Mucosa of descending colon (tissue), 3 donors: ENCODE results near the gene FAM171A1. TPM values are rescaled to one million over a fixed set of nuclear protein-coding genes. Genes with fewer than 3 reads are reported as not detected.
"Not testable (repeated sequence)": the region's sequence is repeated elsewhere in the genome, so short reads cannot be mapped to it uniquely, and the experiment has no call there.

Experiments
- ATAC-seq: fragments of 200-7000 bp; cut with Tn5 transposase; one replicate; pipeline ENCODE4 v1.9.1; 2020; ENCODE audit warnings: mild to moderate bottlenecking, moderate library complexity
- DNase-seq, 3 donors: peaks; one replicate each; pipeline ENCODE4 v3.0.0-alpha.2; 2020
- H3K36me3 ChIP-seq: fragments of 200-600 bp; one replicate; pipeline ENCODE4 v1.8.0; 2021; ENCODE audit warnings: low read depth, mild to moderate bottlenecking
- H3K4me1 ChIP-seq: fragments of 200-600 bp; one replicate; pipeline ENCODE4 v1.8.0; 2021; ENCODE audit warnings: low read depth, mild to moderate bottlenecking
- H3K4me3 ChIP-seq: fragments of 200-600 bp; one replicate; pipeline ENCODE4 v1.8.0; 2021; ENCODE audit warnings: mild to moderate bottlenecking
- H3K9me3 ChIP-seq: fragments of 200-600 bp; one replicate; pipeline ENCODE4 v1.8.0; 2021; ENCODE audit warnings: mild to moderate bottlenecking
- intact Hi-C, 2 donors: fragments of 100-400 bp; cut with DNase I in 1 of 2; cut with micrococcal nuclease in 1 of 2; formaldehyde crosslinking; loops; one replicate each; pipeline versions ENCODE4 v1.11.0 to v1.11.1; 2022; cut with DNase I, micrococcal nuclease
- total RNA-seq, 3 donors: library from RNA; stranded (reverse); fragmentation: NEBNext Ultra II Directional in 2 of 3; extraction: Animal tissue kit (Norgen Biotek cat#: 25700) in 2 of 3; gene quantifications; one replicate each; pipeline versions ENCODE4 v1.2.1 to v1.2.4, GENCODE V29; 2021 to 2023
- TF ChIP-seq, protein P1 (sequence below): fragments of 200-600 bp; IDR thresholded peaks from one replicate; pipeline ENCODE4 v1.8.0; 2022; ENCODE audit warnings: antibody characterized with exemption, mild to moderate bottlenecking
- donor health status: DM: no; HTN: no; CAD: no; lungs with moderate emphysema.
- donor health status: DM: no; HTN: no; CAD: no.
- donor health status: DM: no; HTN: yes; CAD: no.

FAM171A1 gene
- total RNA-seq, 3 donors from 2014 or later, result 33.7 to 60.7 (median 50.4) TPM

DNA sequence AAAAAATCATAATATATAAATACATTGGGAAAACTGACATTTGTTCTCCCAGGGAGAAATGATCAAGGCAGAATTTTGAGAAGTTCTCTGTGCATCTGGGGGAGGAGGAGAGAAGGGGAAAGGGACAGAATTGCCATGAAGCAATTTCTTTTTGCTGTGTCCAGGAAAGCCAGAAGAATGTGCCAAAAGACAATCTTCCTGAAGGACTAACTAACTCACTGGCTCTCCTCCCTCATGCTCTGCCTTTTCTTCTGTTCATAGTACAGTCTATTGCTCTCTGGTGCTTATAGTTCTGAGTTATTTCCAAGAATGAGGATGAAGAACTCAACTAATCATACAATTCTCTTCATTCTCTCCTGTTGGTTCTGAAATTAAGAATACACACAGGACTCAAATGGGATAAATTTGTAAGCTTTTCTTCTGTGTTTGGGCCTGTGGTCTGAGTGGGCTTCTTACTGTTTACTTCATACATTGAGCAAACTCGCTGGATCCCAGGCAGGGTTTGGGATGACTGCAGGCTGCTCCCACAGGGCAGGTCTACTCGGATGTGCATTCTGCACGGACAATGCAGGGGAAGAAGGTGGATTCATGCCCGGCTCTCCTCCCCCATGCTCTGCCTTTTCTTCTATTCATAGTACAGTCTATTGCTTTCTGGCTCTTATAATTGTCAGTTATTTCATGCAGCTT, 22.2 kb upstream of the FAM171A1 start:
- no peaks in the 10 kb centered on the region for H3K9me3 ChIP-seq
- intact Hi-C loops, result no loop called here
- H3K36me3 ChIP-seq, result no peaks in the 10 kb centered on the region
- TF ChIP-seq, protein P1, sequence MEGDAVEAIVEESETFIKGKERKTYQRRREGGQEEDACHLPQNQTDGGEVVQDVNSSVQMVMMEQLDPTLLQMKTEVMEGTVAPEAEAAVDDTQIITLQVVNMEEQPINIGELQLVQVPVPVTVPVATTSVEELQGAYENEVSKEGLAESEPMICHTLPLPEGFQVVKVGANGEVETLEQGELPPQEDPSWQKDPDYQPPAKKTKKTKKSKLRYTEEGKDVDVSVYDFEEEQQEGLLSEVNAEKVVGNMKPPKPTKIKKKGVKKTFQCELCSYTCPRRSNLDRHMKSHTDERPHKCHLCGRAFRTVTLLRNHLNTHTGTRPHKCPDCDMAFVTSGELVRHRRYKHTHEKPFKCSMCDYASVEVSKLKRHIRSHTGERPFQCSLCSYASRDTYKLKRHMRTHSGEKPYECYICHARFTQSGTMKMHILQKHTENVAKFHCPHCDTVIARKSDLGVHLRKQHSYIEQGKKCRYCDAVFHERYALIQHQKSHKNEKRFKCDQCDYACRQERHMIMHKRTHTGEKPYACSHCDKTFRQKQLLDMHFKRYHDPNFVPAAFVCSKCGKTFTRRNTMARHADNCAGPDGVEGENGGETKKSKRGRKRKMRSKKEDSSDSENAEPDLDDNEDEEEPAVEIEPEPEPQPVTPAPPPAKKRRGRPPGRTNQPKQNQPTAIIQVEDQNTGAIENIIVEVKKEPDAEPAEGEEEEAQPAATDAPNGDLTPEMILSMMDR, result no peak
- peaks cover 6% of the 10 kb centered on the region for H3K4me1 ChIP-seq
- DNase-seq, result no peak
- ATAC-seq, result no peak
- H3K4me3 ChIP-seq, result no peak overlapping the region

DNA sequence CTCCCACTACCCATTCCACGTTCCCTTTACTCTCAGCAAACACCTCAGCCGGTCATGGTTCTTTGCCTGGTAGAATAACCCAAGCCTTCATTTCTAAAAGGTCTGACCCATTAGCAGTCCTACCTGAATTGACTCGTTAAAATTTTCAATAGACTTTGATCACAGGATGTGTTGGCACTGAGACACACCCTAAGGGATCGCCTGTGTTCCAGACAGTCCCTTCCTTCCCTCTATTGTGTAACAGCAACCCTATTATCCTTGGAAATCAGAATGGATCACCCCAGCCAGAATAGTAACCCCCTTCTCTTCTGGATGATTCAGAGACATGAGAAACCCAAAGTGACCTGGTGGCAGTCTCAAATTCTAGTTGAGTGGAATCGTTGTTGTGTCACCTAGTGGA, 20.4 kb upstream of the FAM171A1 start:
- Histone ChIP-seq H3K4me3 (no peak overlapping the region), H3K9me3 (no peaks in the 10 kb centered on the region), H3K36me3 (no peaks in the 10 kb centered on the region), H3K4me1 (peaks cover 6% of the 10 kb centered on the region)
- DNase-seq, result no peak
- peak; percentile 80 for ATAC-seq
- intact Hi-C loops, result no loop called here
- TF ChIP-seq, protein P1, result no peak

DNA sequence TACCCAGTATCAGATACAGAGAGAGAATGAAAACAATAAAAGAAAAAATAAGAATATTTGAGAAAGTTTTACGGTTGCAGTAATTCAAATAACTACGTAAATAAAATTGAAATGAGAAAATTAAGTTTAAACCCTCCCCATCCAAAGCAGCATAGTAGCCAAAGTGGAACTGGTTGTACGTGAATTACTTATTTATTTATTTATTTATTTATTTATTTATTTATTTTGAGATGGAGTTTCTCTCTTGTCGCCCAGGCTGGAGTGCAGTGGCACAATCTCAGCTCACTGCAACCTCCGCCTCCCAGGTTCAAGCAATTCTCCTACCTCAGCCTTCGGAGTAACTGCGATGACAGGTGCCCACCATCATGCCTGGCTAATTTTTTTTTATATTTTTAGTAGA, 17.1 kb upstream of the FAM171A1 start:
- peaks cover 12% of the 10 kb centered on the region for H3K4me1 ChIP-seq
- ATAC-seq, DNase-seq, H3K4me3 ChIP-seq, intact Hi-C loops, H3K36me3 ChIP-seq, H3K9me3 ChIP-seq: not testable (repeated sequence)

DNA sequence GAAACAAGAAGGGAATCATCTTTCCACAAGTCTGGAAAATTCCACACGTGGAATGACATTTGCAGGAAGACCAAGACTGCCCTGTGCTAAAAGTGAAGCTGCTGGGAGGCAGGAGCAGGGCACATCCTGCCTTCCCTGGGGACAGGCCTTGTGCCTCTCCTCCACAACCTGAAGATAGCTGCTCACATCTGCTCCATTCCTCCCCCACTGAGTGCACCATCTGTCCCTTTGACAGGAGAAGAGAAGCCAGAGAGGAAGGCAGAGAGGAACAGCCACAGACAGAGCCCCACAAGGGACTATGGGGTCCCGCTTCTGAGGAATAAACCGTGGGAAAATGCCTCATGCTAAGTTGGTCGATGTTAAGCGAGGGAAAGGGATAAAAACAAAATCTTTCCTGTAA, 15.9 kb upstream of the FAM171A1 start:
- ATAC-seq (no peak), DNase-seq (no peak)

DNA sequence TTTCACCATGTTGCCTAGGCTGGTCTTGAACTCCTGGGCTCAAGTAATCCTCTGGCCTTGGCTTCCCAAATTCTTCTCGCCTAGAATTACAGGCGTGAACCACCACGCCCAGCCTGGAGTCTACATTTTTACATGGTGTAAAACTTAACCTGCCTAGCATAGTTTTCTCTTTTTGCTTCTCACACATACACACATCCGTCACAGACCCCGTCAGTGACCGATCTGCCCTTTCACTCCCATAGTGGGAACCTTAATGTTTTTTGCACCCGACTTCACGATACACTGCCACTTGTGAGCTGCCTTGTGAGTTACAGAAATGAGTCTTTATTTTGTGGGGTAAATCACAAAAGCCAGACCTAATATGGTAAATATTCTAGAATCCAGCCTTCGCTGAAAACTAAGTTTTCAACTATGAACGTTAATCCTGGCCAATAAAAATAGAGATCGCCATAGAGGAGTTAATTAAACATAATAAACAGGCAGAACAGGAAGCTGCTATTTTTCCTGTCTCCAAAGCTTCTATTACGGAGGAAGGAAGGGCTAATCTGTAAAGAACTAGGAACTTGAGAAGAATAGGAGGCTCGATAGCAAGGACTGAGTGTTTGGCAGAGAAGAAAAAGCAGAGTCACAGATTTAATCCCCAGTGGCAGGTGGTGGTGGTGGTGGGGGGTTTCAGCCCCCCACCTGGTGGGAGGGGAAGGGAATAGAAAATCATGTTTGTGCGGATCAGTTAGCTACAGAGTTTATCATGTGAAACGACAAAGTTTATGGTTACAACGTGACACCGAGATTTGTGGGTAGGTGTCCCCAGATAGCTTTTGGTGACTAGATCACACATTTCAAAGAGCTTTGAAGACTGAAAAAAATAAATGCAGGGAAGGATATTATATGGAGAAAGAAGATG, 14.7 kb upstream of the FAM171A1 start:
- TF ChIP-seq, protein P1, result no peak
- intact Hi-C loops, result no loop called here
- no peaks in the 10 kb centered on the region for H3K36me3 ChIP-seq
- ATAC-seq (peak; percentile 28), DNase-seq (no peak)
- no peaks in the 10 kb centered on the region for H3K9me3 ChIP-seq
- H3K4me3 ChIP-seq, result no peak overlapping the region
- H3K4me1 ChIP-seq, result peaks cover 7% of the 10 kb centered on the region

More for the DNA sequence above, 15.9 kb upstream of the FAM171A1 start:
- intact Hi-C loops, result no loop called here
- TF ChIP-seq, protein P1, result no peak
- Histone ChIP-seq H3K4me1 (peaks cover 12% of the 10 kb centered on the region), H3K9me3 (no peaks in the 10 kb centered on the region), H3K4me3 (no peak overlapping the region), H3K36me3 (no peaks in the 10 kb centered on the region)

DNA sequence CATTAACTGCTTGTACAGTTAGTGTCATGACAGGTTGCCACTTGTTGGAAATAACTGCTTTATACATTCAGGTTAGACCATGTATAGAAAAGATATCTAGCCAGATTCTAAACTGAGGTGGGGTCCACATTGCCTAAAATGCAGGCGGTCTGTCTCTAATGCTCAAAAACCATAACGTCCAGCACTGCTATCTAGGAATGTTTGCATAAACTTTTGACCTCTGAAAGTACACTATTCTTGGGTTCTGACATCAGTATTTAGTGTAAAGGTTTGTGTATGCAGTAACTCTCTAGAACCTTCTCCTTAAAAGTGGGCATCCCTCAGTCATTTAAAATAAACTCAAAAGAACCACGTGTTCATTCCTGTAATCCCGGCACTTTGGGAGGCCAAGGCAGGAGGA, 10.3 kb upstream of the FAM171A1 start:
- Histone ChIP-seq H3K36me3 (no peaks in the 10 kb centered on the region), H3K9me3 (no peaks in the 10 kb centered on the region), H3K4me1 (peaks cover 7% of the 10 kb centered on the region), H3K4me3 (no peak overlapping the region)
- ATAC-seq, result no peak
- TF ChIP-seq, protein P1, result no peak
- intact Hi-C loops, result no loop called here
- no peak for DNase-seq
